SK-N-SH treated with all-trans-retinoic acid at 6 μM for 48 hours (cell line): ENCODE data around the gene PLEKHH3.

Source experiments
- ARNTL ChIP-seq: fragments of 450-650 bp; formaldehyde crosslinking; IDR thresholded peaks from 2 replicates; pipeline ENCODE4 v1.5.0; 2020; ENCODE audit warnings: low read depth, mild to moderate bottlenecking, moderate library complexity, borderline replicate concordance
- BACH2 ChIP-seq: fragments of 250-450 bp; sonication (Bioruptor Pico); IDR thresholded peaks from 2 replicates; pipeline ENCODE4 v1.9.0; 2021; ENCODE audit warnings: mild to moderate bottlenecking, borderline replicate concordance
- CSDC2 ChIP-seq: fragments of 250-450 bp; sonication (Bioruptor Pico); IDR thresholded peaks from 2 replicates; pipeline ENCODE4 v1.5.0; 2020; ENCODE audit warnings: mild to moderate bottlenecking, moderate library complexity
- ESRRG ChIP-seq: fragments of 250-450 bp; sonication (Bioruptor Pico); IDR thresholded peaks from 2 replicates; pipeline ENCODE4 v1.6.1; 2021; ENCODE audit warnings: mild to moderate bottlenecking
- GLIS3 ChIP-seq: fragments of 250-450 bp; sonication (Bioruptor Pico); IDR thresholded peaks from 2 replicates; pipeline ENCODE4 v1.5.0; 2020; ENCODE audit warnings: mild to moderate bottlenecking, moderate library complexity
- RARB ChIP-seq: fragments of 250-450 bp; sonication (Bioruptor Pico); IDR thresholded peaks from 2 replicates; pipeline ENCODE4 v1.8.0; 2021; ENCODE audit warnings: mild to moderate bottlenecking, moderate library complexity
- SNAI2 ChIP-seq: fragments of 250-450 bp; sonication (Bioruptor Pico); IDR thresholded peaks from 2 replicates; pipeline ENCODE4 v1.5.0; 2020; ENCODE audit warnings: mild to moderate bottlenecking, moderate library complexity
- TCF4 ChIP-seq: fragments of 250-450 bp; sonication (Bioruptor Pico); IDR thresholded peaks from 2 replicates; pipeline ENCODE4 v1.8.0; 2021; ENCODE audit warnings: mild to moderate bottlenecking, moderate library complexity, borderline replicate concordance
- ZC3H10 ChIP-seq: fragments of 250-450 bp; sonication (Bioruptor Pico); IDR thresholded peaks from 2 replicates; pipeline ENCODE4 v1.5.1; 2021; ENCODE audit warnings: mild to moderate bottlenecking, moderate library complexity
- ZFP3 ChIP-seq: fragments of 250-450 bp; sonication (Bioruptor Pico); IDR thresholded peaks from 2 replicates; pipeline ENCODE4 v1.5.0; 2020; ENCODE audit warnings: mild to moderate bottlenecking, moderate library complexity
- ZNF565 ChIP-seq: fragments of 450-650 bp; formaldehyde crosslinking; conservative IDR thresholded peaks from 2 replicates; pipeline ENCODE4 v1.5.0; 2020; ENCODE audit warnings: low read depth, mild to moderate bottlenecking, moderate library complexity
- ZNF8 ChIP-seq: fragments of 450-650 bp; formaldehyde crosslinking; IDR thresholded peaks from 2 replicates; pipeline ENCODE4 v1.5.0; 2020; ENCODE audit warnings: mild to moderate bottlenecking, moderate library complexity
- TF ChIP-seq, protein P1 (sequence below): fragments of 250-450 bp; sonication (Bioruptor Pico); IDR thresholded peaks from 2 replicates; pipeline ENCODE4 v1.8.0; 2020; ENCODE audit warnings: mild to moderate bottlenecking, moderate library complexity, borderline replicate concordance
- TF ChIP-seq, protein P2 (sequence below): fragments of 250-450 bp; sonication (Bioruptor Pico); IDR thresholded peaks from 2 replicates; pipeline ENCODE4 v1.5.1; 2020; ENCODE audit warnings: low read depth, mild to moderate bottlenecking, moderate library complexity

DNA sequence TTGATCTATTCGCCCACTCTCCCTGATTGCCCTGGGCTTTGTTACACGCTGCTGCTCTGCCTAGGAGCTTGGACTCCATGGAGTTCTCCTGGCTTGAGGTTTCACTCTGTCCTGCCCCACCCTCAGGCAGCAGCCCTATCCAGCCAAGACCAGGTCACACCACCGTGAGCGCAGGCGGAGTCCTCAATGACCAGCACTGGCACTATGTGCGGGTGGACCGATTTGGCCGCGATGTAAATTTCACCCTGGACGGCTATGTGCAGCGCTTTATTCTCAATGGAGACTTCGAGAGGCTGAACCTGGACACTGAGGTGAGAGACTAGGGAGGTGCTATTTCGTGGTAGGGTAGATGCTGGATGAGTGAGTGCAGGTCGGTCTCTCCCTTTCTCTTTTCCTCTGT is 9.0 kb upstream of the PLEKHH3 start:
- TF ChIP-seq, protein P1, sequence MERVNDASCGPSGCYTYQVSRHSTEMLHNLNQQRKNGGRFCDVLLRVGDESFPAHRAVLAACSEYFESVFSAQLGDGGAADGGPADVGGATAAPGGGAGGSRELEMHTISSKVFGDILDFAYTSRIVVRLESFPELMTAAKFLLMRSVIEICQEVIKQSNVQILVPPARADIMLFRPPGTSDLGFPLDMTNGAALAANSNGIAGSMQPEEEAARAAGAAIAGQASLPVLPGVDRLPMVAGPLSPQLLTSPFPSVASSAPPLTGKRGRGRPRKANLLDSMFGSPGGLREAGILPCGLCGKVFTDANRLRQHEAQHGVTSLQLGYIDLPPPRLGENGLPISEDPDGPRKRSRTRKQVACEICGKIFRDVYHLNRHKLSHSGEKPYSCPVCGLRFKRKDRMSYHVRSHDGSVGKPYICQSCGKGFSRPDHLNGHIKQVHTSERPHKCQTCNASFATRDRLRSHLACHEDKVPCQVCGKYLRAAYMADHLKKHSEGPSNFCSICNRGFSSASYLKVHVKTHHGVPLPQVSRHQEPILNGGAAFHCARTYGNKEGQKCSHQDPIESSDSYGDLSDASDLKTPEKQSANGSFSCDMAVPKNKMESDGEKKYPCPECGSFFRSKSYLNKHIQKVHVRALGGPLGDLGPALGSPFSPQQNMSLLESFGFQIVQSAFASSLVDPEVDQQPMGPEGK (CRISPR knock-in tag) = no peak
- TF ChIP-seq, protein P2, sequence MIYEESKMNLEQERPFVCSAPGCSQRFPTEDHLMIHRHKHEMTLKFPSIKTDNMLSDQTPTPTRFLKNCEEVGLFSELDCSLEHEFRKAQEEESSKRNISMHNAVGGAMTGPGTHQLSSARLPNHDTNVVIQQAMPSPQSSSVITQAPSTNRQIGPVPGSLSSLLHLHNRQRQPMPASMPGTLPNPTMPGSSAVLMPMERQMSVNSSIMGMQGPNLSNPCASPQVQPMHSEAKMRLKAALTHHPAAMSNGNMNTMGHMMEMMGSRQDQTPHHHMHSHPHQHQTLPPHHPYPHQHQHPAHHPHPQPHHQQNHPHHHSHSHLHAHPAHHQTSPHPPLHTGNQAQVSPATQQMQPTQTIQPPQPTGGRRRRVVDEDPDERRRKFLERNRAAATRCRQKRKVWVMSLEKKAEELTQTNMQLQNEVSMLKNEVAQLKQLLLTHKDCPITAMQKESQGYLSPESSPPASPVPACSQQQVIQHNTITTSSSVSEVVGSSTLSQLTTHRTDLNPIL (CRISPR knock-in tag) = no peak
- TF ChIP-seq ESRRG (CRISPR knock-in tag) (no peak), ARNTL (CRISPR knock-in tag) (no peak), GLIS3 (CRISPR knock-in tag) (no peak), ZNF8 (CRISPR knock-in tag) (no peak), CSDC2 (no peak), ZFP3 (CRISPR knock-in tag) (no peak), TCF4 (CRISPR knock-in tag) (no peak), ZC3H10 (CRISPR knock-in tag) (no peak), ZNF565 (no peak), BACH2 (CRISPR knock-in tag) (no peak), RARB (CRISPR knock-in tag) (no peak), SNAI2 (CRISPR knock-in tag) (no peak)
